OCI-LY3 (cell line): ENCODE data around the gene TPRG1.
A peak's percentile ranks its signal among the peaks of the same experiment; 100 is the strongest.

ENCODE experiments used
- H2AFZ ChIP-seq: fragments of 200-600, 300-600 bp; shearing (Covaris generic); 2 replicates; pipeline ENCODE4 v1.6.0; 2014; ENCODE audit warnings: antibody characterized with exemption, low read depth, low read length
- H3K27ac ChIP-seq: fragments of 200-600, 300-600 bp; sonication (generic); 2 replicates; pipeline ENCODE4 v1.5.1; 2014; ENCODE audit warnings: mild to moderate bottlenecking, low read length, moderate library complexity, mixed read lengths
- H3K27me3 ChIP-seq: fragments of 200-600, 300-600 bp; sonication (generic); 2 replicates; pipeline ENCODE4 v1.6.1; 2014; ENCODE audit warnings: low read depth, low read length, mixed read lengths
- H3K36me3 ChIP-seq: fragments of 200-600, 300-600 bp; sonication (generic); replicated peaks from 2 replicates; pipeline ENCODE3; 2014; ENCODE audit warnings: low read depth, low read length, mixed read lengths
- H3K4me1 ChIP-seq: fragments of 300-600, 200-600 bp; sonication (generic); 2 replicates; pipeline ENCODE4 v1.6.1; 2014; ENCODE audit warnings: low read length, mixed read lengths
- H3K4me2 ChIP-seq: fragments of 200-600, 300-600 bp; sonication (generic); 2 replicates; pipeline ENCODE4 v1.6.1; 2014; ENCODE audit warnings: low read length, mixed read lengths
- H3K4me3 ChIP-seq: fragments of 300-600, 200-600 bp; sonication (generic); 2 replicates; pipeline ENCODE4 v1.5.1; 2014; ENCODE audit warnings: antibody characterized with exemption, mild to moderate bottlenecking, low read length, moderate library complexity
- H3K79me2 ChIP-seq: fragments of 300-600, 200-600 bp; shearing (Covaris generic); 2 replicates; pipeline ENCODE4 v1.6.1; 2014; ENCODE audit warnings: mild to moderate bottlenecking, low read length, mixed read lengths
- H3K9ac ChIP-seq: fragments of 300-600, 200-600 bp; shearing (Covaris generic); 2 replicates; pipeline ENCODE4 v1.6.0; 2014; ENCODE audit warnings: mild to moderate bottlenecking, low read length, moderate library complexity
- H3K9me3 ChIP-seq: fragments of 200-600, 300-600 bp; shearing (Covaris generic); 2 replicates; pipeline ENCODE4 v1.6.1; 2014; ENCODE audit warnings: low read length, mixed read lengths; ENCODE audit not compliant: insufficient read depth
- H4K20me1 ChIP-seq: fragments of 200-600, 300-600 bp; sonication (generic); 2 replicates; pipeline ENCODE4 v1.6.1; 2016; ENCODE audit warnings: low read length, mixed read lengths; ENCODE audit not compliant: insufficient read depth
- CTCF ChIP-seq: fragments of 200-600, 300-600 bp; sonication (generic); IDR thresholded peaks from 2 replicates; pipeline ENCODE4 v1.5.1; 2014; ENCODE audit warnings: antibody characterized with exemption, low read length, low read depth
- EZH2phosphoT487 ChIP-seq: fragments of 200-600 bp; shearing (Covaris generic); IDR thresholded peaks from 2 replicates; pipeline ENCODE4 v1.6.1; 2018; ENCODE audit warnings: antibody characterized with exemption, mixed run types, low read depth

The TPRG1 gene

DNA sequence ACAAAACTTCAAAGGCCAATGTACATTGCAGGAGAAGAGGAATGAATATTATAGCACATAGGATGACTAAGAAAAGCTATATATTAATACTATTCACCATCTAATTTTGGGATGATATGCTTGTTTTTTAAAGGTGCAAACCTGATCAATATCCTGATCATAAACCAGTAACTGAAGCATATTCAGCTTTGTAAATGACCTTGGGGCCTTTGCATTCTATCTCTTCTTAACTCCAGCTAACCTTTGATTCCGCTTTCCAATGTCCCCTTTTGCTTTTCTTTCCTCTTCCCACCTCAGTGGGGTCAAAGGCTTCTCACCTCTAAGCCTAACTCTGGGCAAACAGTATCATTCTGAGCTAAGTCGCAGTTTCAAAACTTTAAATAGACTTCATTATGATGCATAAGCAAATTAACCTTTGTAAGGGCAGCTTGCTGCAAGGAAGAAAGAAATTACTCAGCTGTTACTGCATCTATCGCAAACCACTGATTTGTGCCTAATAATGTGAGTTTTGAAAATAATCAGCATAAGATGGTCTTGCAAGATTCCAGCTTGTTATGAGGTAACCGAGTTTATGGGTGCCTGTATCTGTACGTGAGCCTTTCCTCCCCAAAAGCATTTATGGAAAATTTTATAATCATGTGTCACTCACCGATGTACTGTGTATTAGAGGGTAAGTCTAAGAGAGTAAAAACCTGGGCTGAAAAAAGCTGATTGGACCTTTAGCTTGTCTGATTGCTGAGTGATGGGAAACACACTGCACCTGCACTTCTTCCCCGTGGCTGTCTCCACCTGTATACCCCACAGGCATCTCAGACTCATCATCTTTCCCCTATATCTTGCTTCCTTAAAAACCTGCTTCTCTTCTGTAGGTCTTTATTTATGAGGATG lies 116.8 kb downstream of the TPRG1 start:
- H3K9ac ChIP-seq = peak overlapping the region; percentile 44

GRCh38 chr3:189289251-189289650 lies 117.5 kb downstream of the TPRG1 start:
- Histone ChIP-seq H3K9me3 (no peaks in the 10 kb centered on the region), H3K27me3 (no peaks in the 10 kb centered on the region), H2AFZ (no peak overlapping the region), H3K27ac (peak overlapping the region; percentile 89), H3K79me2 (no peaks in the 10 kb centered on the region), H3K36me3 (no peaks in the 10 kb centered on the region), H3K4me2 (peak overlapping the region; percentile 83), H3K4me1 (peaks cover 51% of the 10 kb centered on the region), H3K9ac (peak overlapping the region; percentile 44), H4K20me1 (no peaks in the 10 kb centered on the region), H3K4me3 (peak overlapping the region; percentile 67)
- TF ChIP-seq EZH2phosphoT487 (no peak), CTCF (no peak)

More for the DNA sequence above, 116.8 kb downstream of the TPRG1 start:
- H3K27ac ChIP-seq = peak overlapping the region; percentile 89
- H4K20me1 ChIP-seq = no peaks in the 10 kb centered on the region
- H3K36me3 ChIP-seq = no peaks in the 10 kb centered on the region
- no peaks in the 10 kb centered on the region for H3K9me3 ChIP-seq
- TF ChIP-seq EZH2phosphoT487 = peak; percentile 77; the same call in 1 of the 2 replicates
- TF ChIP-seq CTCF = no peak
- no peak overlapping the region for H2AFZ ChIP-seq
- no peaks in the 10 kb centered on the region for H3K27me3 ChIP-seq
- peak overlapping the region; percentile 83 for H3K4me2 ChIP-seq
- H3K4me1 ChIP-seq = peaks cover 47% of the 10 kb centered on the region
- no peaks in the 10 kb centered on the region for H3K79me2 ChIP-seq
- H3K4me3 ChIP-seq = peak overlapping the region; percentile 67

- no peak overlapping the region for H3K4me2 ChIP-seq
Measured at GRCh38 chr3:189292667-189293484, 121.1 kb downstream of the TPRG1 start.

More at GRCh38 chr3:189292667-189293484, 121.1 kb downstream of the TPRG1 start:
- Histone ChIP-seq H3K9ac (no peak overlapping the region), H3K36me3 (no peaks in the 10 kb centered on the region), H3K4me3 (no peak overlapping the region), H3K27me3 (no peaks in the 10 kb centered on the region), H3K9me3 (no peaks in the 10 kb centered on the region), H3K27ac (no peak overlapping the region), H4K20me1 (no peaks in the 10 kb centered on the region), H2AFZ (no peak overlapping the region), H3K79me2 (no peaks in the 10 kb centered on the region), H3K4me1 (peaks cover 30% of the 10 kb centered on the region)
- TF ChIP-seq EZH2phosphoT487 (no peak), CTCF (no peak)
